NCI-H345 treated with DMSO at 0.1 percent for 48 hours (cell line): Measurements from ENCODE around the gene GLDN.

ENCODE experiments used
- DNase-seq: peaks from one replicate; lab custom pipeline; 2025; ENCODE audit not compliant: unreplicated experiment; lab: John Stamatoyannopoulos, UW

The GLDN gene

GRCh38 chr15:51356147-51356546 lies 14.7 kb downstream of the GLDN start:
- DNase-seq = no peak

- no peak for DNase-seq
Measured at GRCh38 chr15:51356983-51357382, 15.5 kb downstream of the GLDN start.

GRCh38 chr15:51359981-51360380 lies 18.5 kb downstream of the GLDN start:
- DNase-seq = no peak

GRCh38 chr15:51363383-51363782 lies 21.9 kb downstream of the GLDN start:
- DNase-seq = no peak

GRCh38 chr15:51365417-51365816 lies 24.0 kb downstream of the GLDN start:
- DNase-seq = no peak

GRCh38 chr15:51366071-51366470 lies 24.6 kb downstream of the GLDN start:
- no peak for DNase-seq

- no peak for DNase-seq
Measured at GRCh38 chr15:51366920-51367319, 25.5 kb downstream of the GLDN start.

- DNase-seq = no peak
Measured at GRCh38 chr15:51367322-51367976, 26.0 kb downstream of the GLDN start.

GRCh38 chr15:51368307-51368706 lies 26.9 kb downstream of the GLDN start:
- no peak for DNase-seq

GRCh38 chr15:51368751-51369450 lies 27.4 kb downstream of the GLDN start:
- DNase-seq = no peak

GRCh38 chr15:51369451-51369761 lies 28.0 kb downstream of the GLDN start:
- DNase-seq = no peak

GRCh38 chr15:51371266-51371665 lies 29.8 kb downstream of the GLDN start:
- no peak for DNase-seq

GRCh38 chr15:51374131-51374530 lies 32.7 kb downstream of the GLDN start:
- DNase-seq = no peak

GRCh38 chr15:51375966-51376640 lies 34.6 kb downstream of the GLDN start:
- no peak for DNase-seq

GRCh38 chr15:51377038-51377786 lies 35.8 kb downstream of the GLDN start:
- DNase-seq = no peak

- no peak for DNase-seq
Measured at GRCh38 chr15:51378406-51378805, 37.0 kb downstream of the GLDN start.

- no peak for DNase-seq
Measured at GRCh38 chr15:51379390-51379789, 37.9 kb downstream of the GLDN start.

- DNase-seq = no peak
Measured at GRCh38 chr15:51380999-51381806, 39.7 kb downstream of the GLDN start.

- no peak for DNase-seq
Measured at GRCh38 chr15:51382787-51383186, 41.3 kb downstream of the GLDN start.

- DNase-seq = no peak
Measured at GRCh38 chr15:51386029-51386428, 44.6 kb downstream of the GLDN start.

GRCh38 chr15:51386486-51386885 lies 45.0 kb downstream of the GLDN start:
- DNase-seq = no peak
